Occipital lobe (tissue), 3 donors: ENCODE results near the gene CHCHD5. TPM values are rescaled to one million over a fixed set of nuclear protein-coding genes. Genes with fewer than 3 reads are reported as not detected.

ENCODE experiments used
- DNase-seq: peaks from one replicate; lab custom pipeline; 2025; lab: John Stamatoyannopoulos, UW
- small RNA-seq: library from RNA; depleted of rRNA; stranded (forward); fragments of <200 nt; gene quantifications from one replicate; pipeline ENCODE3, GENCODE V24; 2014
- total RNA-seq: library from RNA; depleted of rRNA; stranded (reverse); fragments of >200 nt; gene quantifications from one replicate; pipeline ENCODE4 v1.2.3, GENCODE V29; 2014

Gene CHCHD5
- total RNA-seq, 1 donor from 2014 or later: 4.8 TPM

- DNase-seq: no peak
Measured at GRCh38 chr2:112623913-112624777, 39.7 kb downstream of the CHCHD5 start.

- DNase-seq: no peak
Measured at GRCh38 chr2:112625474-112626114, 41.2 kb downstream of the CHCHD5 start.

GRCh38 chr2:112626604-112627059 lies 42.2 kb downstream of the CHCHD5 start:
- peak; percentile 61 for DNase-seq

- peak; percentile 59 for DNase-seq
Measured at GRCh38 chr2:112627060-112628040, 42.9 kb downstream of the CHCHD5 start.

GRCh38 chr2:112629224-112629623 lies 44.8 kb downstream of the CHCHD5 start:
- no peak for DNase-seq

- no peak for DNase-seq
Measured at GRCh38 chr2:112629823-112630222, 45.4 kb downstream of the CHCHD5 start.

- DNase-seq: no peak
Measured at GRCh38 chr2:112630268-112630667, 45.9 kb downstream of the CHCHD5 start.

GRCh38 chr2:112633708-112634107 lies 49.3 kb downstream of the CHCHD5 start:
- no peak for DNase-seq

GRCh38 chr2:112634153-112634873 lies 49.9 kb downstream of the CHCHD5 start:
- DNase-seq: no peak

- no peak for DNase-seq
Measured at GRCh38 chr2:112634874-112635157, 50.4 kb downstream of the CHCHD5 start.

GRCh38 chr2:112636605-112637288 lies 52.3 kb downstream of the CHCHD5 start:
- no peak for DNase-seq

- DNase-seq: no peak
Measured at GRCh38 chr2:112637289-112637660, 52.9 kb downstream of the CHCHD5 start.

Small RNA genes within 50 kb of the gene (small RNA-seq; reads per million reads assigned to genes)
- gene RF00019: not detected

Other genes starting within 250 kb of the CHCHD5 start
- gene RGPD8, start 151.0 kb upstream of the CHCHD5 start, total RNA-seq: 39.3 TPM
- gene TTL, start 102.5 kb upstream of the CHCHD5 start, total RNA-seq: 89.4 TPM
- 31.5 TPM for gene POLR1B, start 42.1 kb upstream of the CHCHD5 start, total RNA-seq
- gene SLC20A1, start 61.3 kb downstream of the CHCHD5 start, total RNA-seq: 34.2 TPM
- gene NT5DC4, start 136.4 kb downstream of the CHCHD5 start, total RNA-seq: not detected
- 2.2 TPM for gene CKAP2L, start 180.0 kb downstream of the CHCHD5 start, total RNA-seq
- not detected for gene IL1A, start 199.9 kb downstream of the CHCHD5 start, total RNA-seq